Measurements from ENCODE around the gene SLAMF9. TPM values are rescaled to one million over a fixed set of nuclear protein-coding genes. Genes with fewer than 3 reads are reported as not detected.
"Not testable (repeated sequence)": the region's sequence is repeated elsewhere in the genome, so short reads cannot be mapped to it uniquely, and the experiment has no call there.

The SLAMF9 gene
- total RNA-seq, 2 donors from 2014 or later, result not detected

DNA sequence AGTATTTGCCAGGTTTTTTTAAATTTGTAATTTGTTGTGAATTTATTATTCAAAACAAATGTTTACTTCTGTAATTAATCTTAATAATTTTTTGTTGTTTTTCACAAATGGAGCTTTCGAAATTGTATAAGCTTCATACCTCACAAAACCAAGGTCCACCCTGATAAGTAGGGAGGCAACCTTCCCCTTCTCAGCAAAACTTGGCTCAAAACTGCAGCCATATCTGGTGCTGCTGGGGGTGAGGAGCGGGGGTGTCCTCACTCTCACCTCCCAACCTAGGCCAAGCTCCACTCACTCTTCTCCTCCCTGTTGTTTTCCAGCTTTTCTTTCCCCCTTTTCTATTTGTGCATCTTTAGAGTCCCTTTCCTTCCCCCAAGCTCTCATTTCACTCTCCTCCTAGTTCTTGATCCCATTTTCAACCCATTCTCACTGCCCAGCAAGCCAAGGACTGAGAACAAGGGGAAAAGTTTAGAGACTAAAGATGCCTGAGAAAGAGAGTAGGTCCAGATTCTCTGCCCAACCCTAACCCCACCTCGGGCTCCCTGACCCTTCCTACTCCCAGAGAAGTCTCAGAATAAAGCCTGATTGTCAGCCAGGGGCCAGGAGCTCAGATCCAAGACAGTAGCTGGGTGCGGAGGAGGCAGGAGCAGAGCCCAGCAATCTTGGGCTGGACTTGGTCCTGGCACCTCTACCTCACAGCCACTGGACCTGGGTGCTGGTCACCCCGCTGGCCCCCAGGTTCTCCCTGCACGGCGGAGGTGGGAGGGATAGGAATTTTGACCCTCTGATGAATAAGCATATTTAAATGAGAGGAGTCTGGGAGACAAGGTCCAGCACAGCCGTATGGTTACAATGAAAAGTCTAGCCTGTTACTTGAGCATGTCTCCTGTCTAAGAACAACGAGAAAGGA, 45.8 kb downstream of the SLAMF9 start:
- DNase-seq (ENCODE audit: low spot score), result no peak
- Histone ChIP-seq H3K4me3 (no peak overlapping the region), H3K36me3 (no peaks in the 10 kb centered on the region), H3K27ac (no peak overlapping the region), H3K9me3 (no peaks in the 10 kb centered on the region), H3K4me1 (replicated peaks) (no peaks in the 10 kb centered on the region), H3K27me3 (replicated peaks; ENCODE audit: insufficient read depth) (no peaks in the 10 kb centered on the region)
- no peak for TF ChIP-seq POLR2A (IDR thresholded peaks at IDR 0.05)
- TF ChIP-seq, protein P1, sequence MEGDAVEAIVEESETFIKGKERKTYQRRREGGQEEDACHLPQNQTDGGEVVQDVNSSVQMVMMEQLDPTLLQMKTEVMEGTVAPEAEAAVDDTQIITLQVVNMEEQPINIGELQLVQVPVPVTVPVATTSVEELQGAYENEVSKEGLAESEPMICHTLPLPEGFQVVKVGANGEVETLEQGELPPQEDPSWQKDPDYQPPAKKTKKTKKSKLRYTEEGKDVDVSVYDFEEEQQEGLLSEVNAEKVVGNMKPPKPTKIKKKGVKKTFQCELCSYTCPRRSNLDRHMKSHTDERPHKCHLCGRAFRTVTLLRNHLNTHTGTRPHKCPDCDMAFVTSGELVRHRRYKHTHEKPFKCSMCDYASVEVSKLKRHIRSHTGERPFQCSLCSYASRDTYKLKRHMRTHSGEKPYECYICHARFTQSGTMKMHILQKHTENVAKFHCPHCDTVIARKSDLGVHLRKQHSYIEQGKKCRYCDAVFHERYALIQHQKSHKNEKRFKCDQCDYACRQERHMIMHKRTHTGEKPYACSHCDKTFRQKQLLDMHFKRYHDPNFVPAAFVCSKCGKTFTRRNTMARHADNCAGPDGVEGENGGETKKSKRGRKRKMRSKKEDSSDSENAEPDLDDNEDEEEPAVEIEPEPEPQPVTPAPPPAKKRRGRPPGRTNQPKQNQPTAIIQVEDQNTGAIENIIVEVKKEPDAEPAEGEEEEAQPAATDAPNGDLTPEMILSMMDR (IDR thresholded peaks at IDR 0.05), result no peak
- TF ChIP-seq POLR2AphosphoS5 (IDR thresholded peaks at IDR 0.05), result no peak
- 86% methylated on average over 9 of the region's 9 CpGs for WGBS
- intact Hi-C loops (cut with DNase I), result no loop called here

DNA sequence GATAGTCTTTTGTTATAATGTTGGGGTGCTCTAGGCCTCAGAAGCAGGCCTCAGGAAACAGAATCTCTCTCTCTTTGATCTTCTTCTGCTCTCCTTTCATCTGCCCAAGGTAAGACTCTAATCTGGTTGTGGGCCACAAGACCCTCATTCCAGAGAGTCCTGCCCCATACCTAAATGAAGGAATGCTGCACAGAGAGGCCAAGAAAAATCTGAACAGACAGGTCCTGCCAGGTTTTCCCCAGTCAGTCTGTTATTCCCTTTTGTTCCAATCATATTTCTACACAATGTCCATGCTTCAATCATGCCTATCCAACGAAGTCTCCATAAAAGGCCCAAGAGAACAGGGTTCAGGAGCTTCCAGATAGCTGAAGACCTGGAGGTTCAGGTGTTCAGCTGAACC, 47.1 kb downstream of the SLAMF9 start:
- H3K27me3 ChIP-seq (replicated peaks; ENCODE audit: insufficient read depth), result no peaks in the 10 kb centered on the region
- H3K27ac ChIP-seq, result no peak overlapping the region
- no peaks in the 10 kb centered on the region for H3K36me3 ChIP-seq
- intact Hi-C loops (cut with DNase I), result no loop called here
- WGBS, result 58% methylated on average over 1 of the region's 1 CpG
- TF ChIP-seq POLR2AphosphoS5 (IDR thresholded peaks at IDR 0.05), result no peak
- TF ChIP-seq, protein P1 (IDR thresholded peaks at IDR 0.05), result no peak
- TF ChIP-seq POLR2A (IDR thresholded peaks at IDR 0.05), result no peak
- DNase-seq (ENCODE audit: low spot score), result no peak
- no peaks in the 10 kb centered on the region for H3K9me3 ChIP-seq
- H3K4me3 ChIP-seq, result no peak overlapping the region
- no peaks in the 10 kb centered on the region for H3K4me1 ChIP-seq (replicated peaks)

DNA sequence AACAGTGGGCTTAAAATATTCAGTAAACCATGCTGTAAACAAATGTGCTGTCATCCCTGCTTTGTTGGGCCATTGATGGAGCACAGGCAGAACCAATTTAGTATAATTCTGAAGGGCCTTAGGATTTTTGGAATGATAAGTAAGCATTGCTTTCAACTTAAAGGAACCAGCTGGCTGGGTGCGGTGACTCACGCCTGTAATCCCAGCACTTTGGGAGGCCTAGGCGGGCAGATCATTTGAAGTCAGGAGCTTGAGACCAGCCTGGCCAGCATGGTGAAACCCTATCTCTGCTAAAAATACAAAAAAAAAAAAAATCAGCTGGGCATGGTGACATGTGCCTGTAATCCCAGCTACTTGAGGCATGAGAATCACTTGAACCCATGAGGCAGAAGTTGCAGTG, 50.0 kb downstream of the SLAMF9 start:
- H3K27ac ChIP-seq; H3K4me1 ChIP-seq (replicated peaks); H3K36me3 ChIP-seq; intact Hi-C loops (cut with DNase I); H3K4me3 ChIP-seq; H3K9me3 ChIP-seq; DNase-seq (ENCODE audit: low spot score); H3K27me3 ChIP-seq (replicated peaks; ENCODE audit: insufficient read depth): not testable (repeated sequence)
- 86% methylated on average over 3 of the region's 3 CpGs for WGBS

DNA sequence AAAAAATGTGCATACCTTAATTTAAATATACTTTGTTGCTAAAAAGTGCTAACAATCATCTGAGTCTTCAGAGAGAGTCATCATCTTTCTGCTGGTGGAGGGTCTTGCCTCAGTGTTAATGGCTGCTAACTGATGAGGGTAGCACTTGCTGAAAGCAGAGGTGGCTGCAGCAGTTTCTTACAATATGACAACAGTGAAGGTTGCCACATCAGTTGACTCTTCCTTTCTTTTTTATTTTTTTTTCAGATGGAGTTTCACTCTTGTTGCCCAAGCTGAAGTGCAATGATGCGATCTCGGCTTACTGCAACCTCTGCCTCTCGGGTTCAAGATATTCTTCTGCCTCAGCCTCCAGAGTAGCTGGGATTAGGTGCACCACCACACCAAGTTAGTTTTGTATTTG, 51.5 kb downstream of the SLAMF9 start:
- 97% methylated on average over 3 of the region's 3 CpGs for WGBS
- Histone ChIP-seq H3K36me3 (no peaks in the 10 kb centered on the region), H3K9me3 (no peaks in the 10 kb centered on the region), H3K27me3 (replicated peaks; ENCODE audit: insufficient read depth) (no peaks in the 10 kb centered on the region), H3K4me1 (replicated peaks) (peaks cover 8% of the 10 kb centered on the region), H3K27ac (no peak overlapping the region), H3K4me3 (no peak overlapping the region)
- TF ChIP-seq, protein P1 (IDR thresholded peaks at IDR 0.05), result no peak
- no peak for TF ChIP-seq POLR2A (IDR thresholded peaks at IDR 0.05)
- no peak for TF ChIP-seq POLR2AphosphoS5 (IDR thresholded peaks at IDR 0.05)
- DNase-seq (ENCODE audit: low spot score), result no peak
- intact Hi-C loops (cut with DNase I), result no loop called here

Other genes with a start within 250 kb of the SLAMF9 start
- under 1 TPM in 1 of 2 donors, not detected in 1; 0.55 TPM for gene CRP, start 239.6 kb downstream of the SLAMF9 start, total RNA-seq
- gene DUSP23, start 173.3 kb downstream of the SLAMF9 start, total RNA-seq, result 10 to 100 TPM; 79.3 to 85.0 TPM
- not detected for gene FCRL6, start 151.9 kb downstream of the SLAMF9 start, total RNA-seq
- gene SLAMF8, start 127.4 kb downstream of the SLAMF9 start, total RNA-seq, result 1 to 10 TPM; 1.1 to 1.2 TPM
- not detected for gene VSIG8, start 91.6 kb downstream of the SLAMF9 start, total RNA-seq
- gene CFAP45, start 54.1 kb downstream of the SLAMF9 start, total RNA-seq, result 1 to 10 TPM in 1 of 2 donors, not detected in 1; 2.6 TPM
- gene TAGLN2, start 28.7 kb downstream of the SLAMF9 start, total RNA-seq, result 100 to 1,000 TPM in 1 of 2 donors, 10 to 100 TPM in 1; 97.1 to 386 TPM
- gene IGSF9, start 8.6 kb downstream of the SLAMF9 start, total RNA-seq, result 10 to 100 TPM in 1 of 2 donors, 1 to 10 TPM in 1; 7.6 to 17.3 TPM
- gene PIGM, start 77.8 kb upstream of the SLAMF9 start, total RNA-seq, result 1 to 10 TPM; 5.9 to 8.4 TPM
- gene KCNJ10, start 115.9 kb upstream of the SLAMF9 start, total RNA-seq, result not detected
- gene KCNJ9, start 127.3 kb upstream of the SLAMF9 start, total RNA-seq, result under 1 TPM in 1 of 2 donors, not detected in 1; 0.51 TPM
- gene IGSF8, start 144.4 kb upstream of the SLAMF9 start, total RNA-seq, result 100 to 1,000 TPM in 1 of 2 donors, 10 to 100 TPM in 1; 35.9 to 101 TPM
- 10 to 100 TPM; 14.8 to 69.0 TPM for gene ATP1A2, start 161.5 kb upstream of the SLAMF9 start, total RNA-seq
- 1 to 10 TPM; 2.8 to 5.2 TPM for gene ATP1A4, start 197.4 kb upstream of the SLAMF9 start, total RNA-seq
- 1 to 10 TPM; 1.2 to 3.0 TPM for gene CASQ1, start 236.3 kb upstream of the SLAMF9 start, total RNA-seq